Gastrocnemius medialis (tissue), 4 donors: ENCODE results near the gene HTR3A. TPM values are rescaled to one million over a fixed set of nuclear protein-coding genes. Genes with fewer than 3 reads are reported as not detected.

Source experiments
- ATAC-seq, 2 donors: fragments of 150-250 bp; one replicate each; pipeline ENCODE4 v1.9.1; 2016
- DNase-seq, 2 donors: peaks; one replicate each; pipeline ENCODE4 v3.0.0-alpha.2; 2019
- H3K27ac ChIP-seq, 4 donors: fragments of 200-600 bp; sonication (generic); 1 replicate in 1 of 4; 2 replicates in 3 of 4; pipeline ENCODE4 v1.5.1; 2016 to 2018; ENCODE audit warnings: mild to moderate bottlenecking in 2 of 4, moderate library complexity in 1 of 4
- H3K27me3 ChIP-seq, 3 donors: fragments of 200-600 bp; sonication (generic) in 2 of 3; 1 replicate in 1 of 3; 2 replicates in 2 of 3; pipeline versions ENCODE4 v1.5.1 to v1.6.0; 2016 to 2019; ENCODE audit warnings: mild to moderate bottlenecking in 1 of 3, moderate library complexity in 1 of 3
- H3K36me3 ChIP-seq, 2 donors: fragments of 200-600 bp; sonication (generic) in 1 of 2; one replicate each; pipeline ENCODE4 v1.5.1; 2017 to 2018
- H3K4me1 ChIP-seq, 2 donors: fragments of 200-600 bp; sonication (generic) in 1 of 2; one replicate each; pipeline ENCODE4 v1.5.1; 2016 to 2017; ENCODE audit warnings: mild to moderate bottlenecking in 2 of 2
- H3K4me3 ChIP-seq, 4 donors: fragments of 200-600 bp; sonication (generic) in 3 of 4; 1 replicate in 1 of 4; 2 replicates in 3 of 4; pipeline ENCODE4 v1.5.1; 2016 to 2019; ENCODE audit warnings: mild to moderate bottlenecking in 2 of 4
- H3K9me3 ChIP-seq, 3 donors: fragments of 200-600 bp; sonication (generic) in 2 of 3; 1 replicate in 1 of 3; 2 replicates in 2 of 3; pipeline ENCODE4 v1.5.1; 2016 to 2019
- CTCF ChIP-seq, 5 experiments: fragments of 450-650 bp in 3 of 5; fragments of 200-600 bp in 2 of 5; sonication (generic) in 2 of 5; IDR thresholded peaks in 4 of 5; conservative IDR thresholded peaks in 1 of 5; 1 replicate in 4 of 5; 2 replicates in 1 of 5; pipeline ENCODE4 v1.5.1; 2016 to 2019; ENCODE audit warnings: antibody characterized with exemption in 5 of 5, mild to moderate bottlenecking in 3 of 5, moderate library complexity in 3 of 5
- POLR2A ChIP-seq, 2 donors: fragments of 450-650 bp; IDR thresholded peaks; one replicate each; pipeline ENCODE4 v1.6.1; 2017; ENCODE audit warnings: antibody characterized with exemption in 2 of 2, mild to moderate bottlenecking in 2 of 2, moderate library complexity in 2 of 2
- in situ Hi-C, 4 donors: fragments of 200-750 bp; cut with MboI; loops; one replicate each; pipeline versions ENCODE4 v1.15.0 to v1.8.0; 2017; ENCODE audit warnings: low sequenced_read_pairs in 4 of 4
- intact Hi-C: fragments of 100-400 bp; cut with DNase I; formaldehyde crosslinking; loops from one replicate; pipeline ENCODE4 v1.15.1; 2023; ENCODE audit warnings: low total_unique reads
- total RNA-seq, 4 donors: library from RNA; depleted of rRNA; stranded (reverse); fragments of >200 nt; gene quantifications; one replicate each; pipeline versions ENCODE4 v1.1.0 to v1.2.3, GENCODE V29; 2016

HTR3A gene
- total RNA-seq, 4 donors from 2014 or later: not detected

GRCh38 chr11:114000526-114000925 is 25.6 kb downstream of the HTR3A start:
- Histone ChIP-seq H3K4me1 (no peaks in the 10 kb centered on the region), H3K4me3 (no peak overlapping the region), H3K36me3 (no peaks in the 10 kb centered on the region), H3K27me3 (no peaks in the 10 kb centered on the region), H3K9me3 (no peaks in the 10 kb centered on the region), H3K27ac (no peak overlapping the region)
- ATAC-seq: no peak
- TF ChIP-seq POLR2A (IDR thresholded peaks at IDR 0.05) (no peak), CTCF (IDR thresholded peaks at IDR 0.05 in 4 of 5, conservative IDR thresholded peaks at IDR 0.05 in 1 of 5) (no peak)
- intact Hi-C loops (no loop called here), in situ Hi-C loops (loop anchor here in 1 of 4 donors (25.0 kb wide), 1 partner anchor 762 kb away; no protein-coding TSS in a partner anchor)
- no peak for DNase-seq

GRCh38 chr11:114001416-114001815 is 26.5 kb downstream of the HTR3A start:
- H3K27me3 ChIP-seq: no peaks in the 10 kb centered on the region
- ATAC-seq: no peak

GRCh38 chr11:114008331-114008730 is 33.4 kb downstream of the HTR3A start:
- H3K4me1 ChIP-seq: no peaks in the 10 kb centered on the region
- in situ Hi-C loops (loop anchor here in 1 of 4 donors (25.0 kb wide), 1 partner anchor 754 kb away; no protein-coding TSS in a partner anchor), intact Hi-C loops (no loop called here)
- H3K9me3 ChIP-seq: no peaks in the 10 kb centered on the region
- ATAC-seq: no peak
- no peak for TF ChIP-seq CTCF (IDR thresholded peaks at IDR 0.05 in 4 of 5, conservative IDR thresholded peaks at IDR 0.05 in 1 of 5)
- H3K27ac ChIP-seq: no peak overlapping the region
- H3K4me3 ChIP-seq: no peak overlapping the region
- no peaks in the 10 kb centered on the region for H3K27me3 ChIP-seq
- no peaks in the 10 kb centered on the region for H3K36me3 ChIP-seq
- DNase-seq: no peak

More at GRCh38 chr11:114001416-114001815, 26.5 kb downstream of the HTR3A start:
- Histone ChIP-seq H3K4me1 (no peaks in the 10 kb centered on the region), H3K36me3 (no peaks in the 10 kb centered on the region), H3K27ac (no peak overlapping the region), H3K9me3 (no peaks in the 10 kb centered on the region), H3K4me3 (no peak overlapping the region)
- TF ChIP-seq CTCF (IDR thresholded peaks at IDR 0.05 in 4 of 5, conservative IDR thresholded peaks at IDR 0.05 in 1 of 5) (no peak), POLR2A (IDR thresholded peaks at IDR 0.05) (no peak)
- in situ Hi-C loops: loop anchor here in 1 of 4 donors (25.0 kb wide), 1 partner anchor 761 kb away; no protein-coding TSS in a partner anchor
- DNase-seq: no peak
- intact Hi-C loops: no loop called here

- Histone ChIP-seq H3K4me3 (no peak overlapping the region), H3K36me3 (no peaks in the 10 kb centered on the region), H3K27ac (no peak overlapping the region), H3K9me3 (no peaks in the 10 kb centered on the region), H3K27me3 (no peaks in the 10 kb centered on the region), H3K4me1 (no peaks in the 10 kb centered on the region)
- intact Hi-C loops (no loop called here), in situ Hi-C loops (loop anchor here in 1 of 4 donors (25.0 kb wide), 1 partner anchor 751 kb away; no protein-coding TSS in a partner anchor)
- DNase-seq: no peak
- no peak for TF ChIP-seq CTCF (IDR thresholded peaks at IDR 0.05 in 4 of 5, conservative IDR thresholded peaks at IDR 0.05 in 1 of 5)
- no peak for TF ChIP-seq POLR2A (IDR thresholded peaks at IDR 0.05)
- no peak for ATAC-seq
Observed at GRCh38 chr11:114010931-114011330, 36.0 kb downstream of the HTR3A start.

GRCh38 chr11:114011443-114011842 is 36.5 kb downstream of the HTR3A start:
- Histone ChIP-seq H3K36me3 (no peaks in the 10 kb centered on the region), H3K27ac (no peak overlapping the region), H3K4me1 (no peaks in the 10 kb centered on the region), H3K27me3 (no peaks in the 10 kb centered on the region), H3K4me3 (no peak overlapping the region), H3K9me3 (no peaks in the 10 kb centered on the region)
- intact Hi-C loops (no loop called here), in situ Hi-C loops (loop anchor here in 1 of 4 donors (25.0 kb wide), 1 partner anchor 751 kb away; no protein-coding TSS in a partner anchor)
- ATAC-seq (no peak), DNase-seq (no peak)
- TF ChIP-seq CTCF (IDR thresholded peaks at IDR 0.05 in 4 of 5, conservative IDR thresholded peaks at IDR 0.05 in 1 of 5) (no peak), POLR2A (IDR thresholded peaks at IDR 0.05) (no peak)
